GM18517 (cell line): ENCODE measurements around the gene SQOR.
"Not testable (repeated sequence)": the region's sequence is repeated elsewhere in the genome, so short reads cannot be mapped to it uniquely, and the experiment has no call there.

Experiments
- ATAC-seq: cut with Tn5 transposase; IDR thresholded peaks from one replicate; pipeline ENCODE4 v1.9.1; 2021; ENCODE audit warnings: mild to moderate bottlenecking, moderate library complexity; ENCODE audit not compliant: unreplicated experiment

SQOR gene

DNA sequence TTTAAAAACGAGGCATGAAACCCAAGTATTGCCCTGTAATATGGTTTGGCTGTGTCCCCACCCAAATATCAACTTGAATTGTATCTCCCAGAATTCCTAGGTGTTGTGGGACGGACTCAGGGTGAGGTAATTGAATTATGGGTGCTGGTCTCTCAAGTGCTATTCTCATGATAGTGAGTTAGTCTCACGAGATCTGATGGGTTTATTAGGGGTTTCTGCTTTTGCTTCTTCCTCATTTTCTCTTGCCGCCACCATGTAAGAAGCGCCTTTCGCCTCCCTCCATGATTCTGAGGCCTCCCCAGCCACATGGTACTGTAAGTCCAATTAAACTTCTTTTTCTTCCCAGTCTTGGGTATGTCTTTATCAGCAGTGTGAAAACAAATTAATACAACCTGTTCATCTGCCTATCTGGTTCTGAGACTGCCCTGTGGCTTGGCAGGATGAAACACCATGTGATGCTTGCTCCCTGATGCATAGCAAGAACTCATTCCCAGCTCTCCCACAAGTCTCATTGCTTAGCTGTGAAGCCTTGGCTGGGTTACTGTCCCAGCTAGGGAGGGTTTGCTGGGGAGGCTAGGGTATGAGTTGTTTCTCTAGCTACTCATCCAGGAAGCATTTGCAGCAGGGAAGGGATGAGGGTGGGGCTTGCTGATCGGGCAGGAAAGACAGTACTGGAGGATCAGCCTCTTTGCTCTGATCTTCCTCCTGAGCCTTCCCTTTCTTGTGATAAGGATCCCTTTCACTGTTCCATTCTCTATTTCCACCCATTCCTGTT, 3.7 kb upstream of the SQOR start:
- ATAC-seq, result no peak

DNA sequence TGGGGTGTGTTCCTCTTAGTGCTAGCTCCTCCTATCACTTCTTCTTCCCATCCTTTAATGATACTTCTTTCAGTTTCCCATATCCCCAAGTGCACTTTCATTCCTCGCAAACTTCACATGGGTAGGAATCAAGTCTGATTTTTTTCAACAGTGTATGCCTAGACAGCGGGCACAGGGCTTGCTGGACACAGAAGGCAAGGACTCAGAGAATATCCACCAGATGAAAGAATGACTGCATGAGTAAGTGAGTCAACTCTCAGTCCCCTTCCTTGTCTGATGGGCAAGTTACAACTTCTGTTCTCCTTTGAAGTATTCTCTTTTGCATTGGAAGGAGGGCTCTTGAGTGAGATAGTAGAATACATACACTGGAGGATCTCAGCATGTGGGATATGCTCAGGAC, 3.1 kb upstream of the SQOR start:
- no peak for ATAC-seq

DNA sequence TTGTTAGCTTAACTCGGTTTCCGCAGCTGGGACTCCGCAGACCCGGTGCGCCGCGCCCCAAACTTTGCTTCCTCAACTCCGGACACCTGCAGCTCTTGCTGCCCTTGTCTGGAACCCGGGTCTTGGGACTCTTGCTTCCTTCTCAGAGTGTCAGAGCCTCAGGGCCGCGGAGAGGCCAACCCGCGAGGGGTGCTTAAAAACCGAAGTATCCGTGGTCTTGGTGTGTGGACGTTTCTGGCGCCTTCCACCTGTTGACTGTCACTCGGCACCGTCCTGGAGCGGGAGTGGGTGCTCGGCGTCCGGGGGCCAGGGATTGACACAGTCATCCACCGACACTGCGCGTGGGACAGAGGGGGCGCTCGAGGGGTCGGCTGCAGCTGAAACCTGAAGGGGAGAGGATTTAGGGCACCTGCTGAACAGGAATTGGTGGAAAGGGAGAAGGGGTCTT, 386 bp downstream of the SQOR start:
- ATAC-seq, result peak; percentile 46

DNA sequence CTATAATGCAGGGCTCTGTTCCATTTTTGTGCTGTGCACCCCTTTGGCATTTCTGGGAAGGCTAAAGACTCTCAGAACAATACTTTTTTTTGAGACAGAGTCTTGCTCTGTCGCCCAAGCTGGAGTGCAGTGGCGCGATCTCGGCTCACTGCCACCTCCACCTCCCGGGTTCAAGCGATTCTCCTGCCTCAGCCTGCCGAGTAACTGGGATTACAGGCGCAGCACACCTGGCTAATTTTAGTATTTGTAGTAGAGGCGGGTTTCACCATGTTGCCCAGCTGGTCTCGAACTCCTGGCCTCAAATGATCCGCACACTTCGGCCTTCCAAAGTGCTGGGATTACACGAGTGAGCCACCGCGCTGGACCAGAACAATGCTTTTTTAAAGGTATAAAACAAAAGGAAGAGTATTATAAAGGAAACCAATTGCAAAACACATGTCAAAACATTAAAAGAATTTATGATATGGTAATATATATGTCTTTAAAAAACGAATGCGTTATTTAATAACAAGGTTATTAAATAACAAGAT, 999 bp downstream of the SQOR start:
- ATAC-seq, result peak; percentile 1

DNA sequence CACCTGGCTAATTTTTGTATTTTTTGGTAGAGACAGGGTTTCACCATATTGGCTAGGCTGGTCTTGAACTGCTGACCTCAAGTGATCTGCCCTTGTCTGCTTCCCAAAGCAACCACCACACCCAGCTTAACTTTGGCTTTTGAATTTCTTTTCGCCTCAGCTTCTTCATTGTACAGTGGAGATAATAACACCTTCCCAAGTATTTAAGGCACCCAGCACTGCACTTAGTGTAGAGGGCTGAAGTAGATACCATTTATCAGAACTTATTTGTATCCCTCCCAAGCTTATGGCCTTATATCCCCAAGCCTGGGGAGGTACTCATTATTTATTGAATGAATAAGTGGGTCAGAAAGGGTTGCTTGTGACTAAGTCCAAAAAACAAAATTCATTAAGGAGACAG, 2.3 kb downstream of the SQOR start:
- ATAC-seq, result no peak

DNA sequence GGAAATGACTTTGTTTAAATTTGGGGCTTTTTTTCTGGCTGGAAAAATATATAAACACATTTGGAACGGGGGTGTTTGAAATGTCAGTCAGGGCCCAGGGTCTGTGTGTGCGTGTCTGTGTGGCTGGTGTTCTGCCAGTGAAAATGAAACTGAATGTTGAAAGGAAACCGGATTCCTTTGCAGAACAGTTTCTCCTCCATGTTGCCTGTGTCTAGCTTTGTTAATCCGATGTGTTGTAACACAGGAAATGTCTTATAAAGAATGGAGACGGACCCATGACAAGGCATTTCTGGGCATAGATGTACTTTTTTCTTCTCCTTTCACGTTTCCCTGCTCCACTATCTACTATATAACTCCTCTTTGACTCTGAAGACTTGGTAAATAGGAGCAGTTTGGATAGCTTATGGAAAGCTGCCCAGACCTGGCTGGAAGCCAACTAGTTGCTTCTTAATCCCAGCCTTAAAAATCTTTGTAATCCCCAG, 2.8 kb downstream of the SQOR start:
- peak; percentile 49 for ATAC-seq

DNA sequence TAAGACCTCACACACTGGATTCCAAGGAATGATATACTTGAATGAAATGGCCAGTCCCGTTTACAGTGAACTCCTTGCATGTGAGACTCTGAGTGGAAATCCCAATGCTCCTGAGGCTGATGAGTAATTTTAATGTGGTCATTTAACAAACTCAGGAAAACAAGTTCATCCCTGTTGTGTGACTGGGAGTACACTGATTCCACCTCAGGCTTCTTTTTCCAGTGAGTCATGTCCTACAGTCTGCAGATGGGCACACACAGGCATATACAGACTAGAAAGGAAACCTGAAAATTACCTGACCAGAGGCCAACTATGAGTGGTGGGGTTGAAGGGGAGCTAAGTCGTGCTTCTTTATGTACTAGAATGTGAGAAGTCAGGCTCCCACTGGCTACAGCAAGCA, 5.8 kb downstream of the SQOR start:
- no peak for ATAC-seq

DNA sequence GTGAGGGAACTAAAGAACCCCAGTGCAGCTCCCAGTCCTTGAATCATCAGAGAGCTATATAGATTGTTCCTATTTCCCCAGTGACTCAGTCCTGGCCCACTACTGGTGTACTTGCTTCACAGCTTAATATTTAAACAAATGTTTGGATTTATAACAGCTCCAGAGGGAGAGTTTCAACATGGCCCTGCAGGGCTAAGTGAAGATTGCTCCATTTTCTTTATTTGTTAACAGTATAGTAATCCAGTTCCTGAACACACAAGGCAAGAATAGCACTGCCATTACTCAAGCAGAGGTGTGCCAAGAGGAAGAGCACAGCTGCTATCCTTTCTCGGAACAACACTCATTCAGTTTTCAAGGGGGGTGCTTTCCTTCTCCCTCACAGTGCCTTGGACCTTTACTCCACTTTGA, 6.5 kb downstream of the SQOR start:
- no peak for ATAC-seq

DNA sequence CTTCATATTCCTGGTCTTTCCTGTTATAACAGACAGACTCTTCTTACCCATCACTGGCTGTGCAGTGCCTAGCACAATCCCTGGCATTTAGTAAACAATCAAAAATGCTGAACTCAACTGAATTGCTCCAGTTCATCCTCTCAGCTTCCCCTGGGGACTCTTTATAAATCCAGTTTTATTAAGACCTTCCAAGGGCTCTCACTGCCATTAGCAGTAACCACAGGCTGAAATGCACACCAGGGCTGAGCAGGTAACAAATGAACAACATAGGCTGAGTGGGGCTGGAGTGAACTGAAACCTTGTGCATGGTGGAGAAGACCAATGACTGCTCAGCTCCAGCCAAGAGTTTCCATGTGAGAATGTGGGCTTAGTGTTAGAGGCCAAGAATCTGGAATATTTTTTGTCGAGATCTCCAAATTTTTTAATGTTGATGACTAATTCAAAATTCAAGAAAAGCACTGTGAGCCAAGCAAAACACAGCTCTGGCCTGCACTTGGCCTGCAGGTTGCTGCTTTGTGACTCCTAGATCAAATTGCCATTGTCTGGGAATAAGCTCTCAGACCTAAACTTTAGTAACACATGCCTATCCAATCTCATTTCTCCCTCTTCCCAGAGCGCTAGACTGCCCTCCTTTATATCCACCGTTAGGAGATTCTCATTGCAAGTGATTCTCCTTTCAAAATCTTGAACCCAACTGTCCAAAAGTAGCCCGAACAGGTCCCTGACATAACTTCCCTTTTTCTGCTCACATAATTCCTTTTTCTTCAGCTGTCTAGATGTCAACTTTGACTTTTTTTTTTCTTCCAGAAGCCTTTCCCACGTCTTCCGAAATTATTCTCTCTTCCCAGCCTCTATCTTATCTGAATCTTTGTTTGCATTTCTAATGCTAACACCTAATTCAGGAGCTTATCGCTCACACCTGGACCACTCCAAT, 7.4 kb downstream of the SQOR start:
- no peak for ATAC-seq

DNA sequence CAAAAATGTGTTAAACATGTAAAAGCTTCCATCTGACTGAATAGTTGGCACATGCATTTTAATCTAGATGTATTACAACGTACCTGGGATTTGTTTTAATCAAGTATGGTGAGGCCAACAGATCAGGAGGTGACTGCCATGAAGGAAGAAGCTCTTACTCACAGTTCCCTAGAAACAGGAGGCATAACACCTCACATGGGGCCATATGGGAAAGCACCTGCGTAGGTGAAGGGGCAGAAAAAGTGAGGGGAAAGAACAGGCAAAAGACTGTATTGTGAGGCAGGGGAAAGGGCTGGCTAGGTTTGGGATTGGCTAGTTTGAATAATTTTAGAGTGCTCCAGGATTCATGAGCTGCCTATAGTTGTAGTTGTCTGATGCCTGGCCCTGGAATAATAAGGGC, 9.6 kb downstream of the SQOR start:
- no peak for ATAC-seq

DNA sequence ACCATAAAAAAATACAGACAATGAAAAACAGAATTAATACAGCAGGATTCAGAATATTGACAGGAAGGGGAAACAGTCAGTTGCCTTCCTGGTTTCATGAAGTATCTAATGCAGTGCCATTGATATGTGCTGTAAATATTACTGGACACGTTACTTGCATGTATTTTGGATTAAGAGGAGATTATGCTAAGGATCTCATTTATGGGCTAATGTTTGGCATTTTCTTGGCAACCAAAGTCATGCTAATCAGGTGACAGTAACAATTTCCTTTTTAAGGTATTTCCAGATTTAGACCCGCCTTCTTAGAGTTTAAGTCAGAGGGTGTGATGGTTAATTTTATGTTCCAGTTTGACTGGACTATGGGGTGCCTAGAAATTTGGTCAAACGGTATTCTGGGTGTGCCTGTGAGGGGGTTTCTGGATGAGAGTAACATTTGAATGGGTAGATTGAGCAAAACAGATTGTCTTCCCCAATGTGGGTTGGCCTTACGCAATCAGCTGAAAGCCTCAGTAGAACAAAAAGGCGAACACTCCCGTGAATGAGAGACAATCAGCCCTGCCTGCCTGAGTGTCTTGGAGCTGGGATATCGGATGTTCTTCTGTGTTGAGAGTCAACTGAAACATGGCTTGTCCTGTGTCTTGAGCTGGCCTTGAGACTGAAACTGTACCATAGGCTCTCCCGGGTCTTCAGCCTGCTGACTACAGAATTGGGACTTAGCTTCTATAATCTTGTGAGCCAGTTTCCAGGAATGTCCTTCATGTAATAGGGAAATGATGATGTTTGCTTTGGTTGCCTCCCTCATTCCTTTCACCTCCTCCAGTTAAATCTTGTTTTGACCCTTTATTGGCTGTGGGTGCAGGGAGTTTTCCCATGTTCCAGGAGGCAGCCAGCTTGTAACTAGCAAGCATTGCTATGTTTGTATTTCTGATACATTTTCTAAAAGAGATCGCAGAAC, 10.5 kb downstream of the SQOR start:
- ATAC-seq, result no peak

DNA sequence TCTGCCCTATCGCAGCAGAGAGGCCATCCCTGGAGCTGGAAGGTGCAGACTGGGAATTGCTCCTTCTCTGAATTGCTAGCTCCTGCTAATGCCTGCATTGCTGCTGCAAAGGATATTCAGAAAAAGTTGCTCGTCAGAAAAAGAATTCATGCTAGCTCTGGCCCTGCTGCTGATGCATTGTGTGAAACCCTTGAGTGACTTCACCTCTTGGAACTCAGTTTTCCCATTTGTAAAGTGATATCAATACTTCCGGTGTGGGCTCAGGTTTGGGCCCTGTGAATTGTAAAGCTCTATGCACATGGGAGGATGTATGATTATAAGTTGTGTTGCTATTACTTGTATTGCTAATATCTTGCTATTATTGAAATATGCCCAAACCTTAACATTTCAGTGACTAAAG, 11.4 kb downstream of the SQOR start:
- ATAC-seq, result no peak

DNA sequence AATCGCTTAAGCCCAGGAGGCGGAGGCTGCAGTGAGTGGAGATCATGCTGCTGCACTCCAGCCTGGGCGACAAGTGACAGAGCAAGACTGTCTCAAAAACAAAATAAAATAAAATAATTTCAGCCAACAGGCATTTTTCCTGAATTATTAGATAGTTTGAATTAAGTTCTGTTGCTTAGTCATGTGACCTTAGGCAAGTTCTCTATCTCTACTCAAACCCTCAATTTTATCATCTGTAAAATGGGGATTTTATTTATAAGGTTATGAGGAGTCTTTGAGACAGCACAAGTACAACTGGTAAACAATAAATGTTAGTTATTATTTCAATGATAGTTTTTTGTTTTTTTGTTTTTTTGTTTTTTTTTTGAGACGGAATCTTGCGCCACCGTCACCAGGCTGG, 13.0 kb downstream of the SQOR start:
- ATAC-seq, result no peak

DNA sequence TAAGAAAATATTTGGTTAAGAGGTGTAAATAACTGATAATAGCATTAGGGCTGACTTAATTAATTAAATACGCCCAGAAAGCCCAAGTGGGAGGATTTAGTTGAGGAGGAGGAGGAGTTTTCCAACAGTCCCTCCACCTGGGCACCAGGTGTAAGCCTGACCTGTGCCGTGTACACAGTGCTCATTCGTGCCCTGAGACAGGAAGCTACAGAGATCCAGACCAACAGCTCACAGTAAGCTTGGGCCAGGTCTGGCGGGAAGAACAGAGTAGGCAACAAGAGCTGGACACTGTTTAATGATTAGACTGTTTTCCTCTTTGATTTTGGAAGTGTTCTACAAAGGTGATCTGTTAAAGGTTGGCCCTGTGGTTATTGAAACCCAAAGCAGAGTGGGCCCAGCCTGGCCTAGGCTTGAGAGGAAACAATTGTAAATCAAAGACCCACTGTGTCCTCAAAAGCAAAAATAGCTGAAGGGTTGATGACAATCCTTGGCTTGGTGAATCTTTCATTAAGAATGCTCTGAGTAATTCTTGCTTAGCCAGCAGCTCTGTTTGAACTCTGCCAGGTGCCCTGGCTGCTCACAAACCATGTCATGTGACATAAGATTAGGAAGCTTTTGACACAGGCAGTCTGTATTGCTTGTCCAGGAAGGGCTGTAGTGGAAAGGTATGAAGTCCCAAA, 13.8 kb downstream of the SQOR start:
- ATAC-seq, result no peak

DNA sequence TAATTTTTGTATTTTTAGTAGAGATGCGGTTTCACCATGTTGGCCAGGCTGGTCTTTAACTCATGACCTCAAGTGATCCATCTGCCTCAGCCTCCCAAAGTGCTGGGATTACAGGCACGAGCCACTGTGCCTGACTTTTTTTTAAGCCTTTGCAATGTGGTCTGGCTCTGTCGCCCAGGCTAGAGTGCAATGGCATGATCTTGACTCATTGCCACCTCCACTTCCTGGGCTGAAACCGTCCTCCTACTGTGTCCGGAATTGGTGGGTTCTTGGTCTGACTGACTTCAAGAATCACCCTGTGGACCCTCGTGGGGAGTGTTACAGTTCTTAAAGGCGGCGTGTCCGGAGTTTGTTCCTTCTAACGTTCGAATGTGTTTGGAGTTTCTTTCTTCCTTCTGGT, 15.2 kb downstream of the SQOR start:
- not testable (repeated sequence) for ATAC-seq

DNA sequence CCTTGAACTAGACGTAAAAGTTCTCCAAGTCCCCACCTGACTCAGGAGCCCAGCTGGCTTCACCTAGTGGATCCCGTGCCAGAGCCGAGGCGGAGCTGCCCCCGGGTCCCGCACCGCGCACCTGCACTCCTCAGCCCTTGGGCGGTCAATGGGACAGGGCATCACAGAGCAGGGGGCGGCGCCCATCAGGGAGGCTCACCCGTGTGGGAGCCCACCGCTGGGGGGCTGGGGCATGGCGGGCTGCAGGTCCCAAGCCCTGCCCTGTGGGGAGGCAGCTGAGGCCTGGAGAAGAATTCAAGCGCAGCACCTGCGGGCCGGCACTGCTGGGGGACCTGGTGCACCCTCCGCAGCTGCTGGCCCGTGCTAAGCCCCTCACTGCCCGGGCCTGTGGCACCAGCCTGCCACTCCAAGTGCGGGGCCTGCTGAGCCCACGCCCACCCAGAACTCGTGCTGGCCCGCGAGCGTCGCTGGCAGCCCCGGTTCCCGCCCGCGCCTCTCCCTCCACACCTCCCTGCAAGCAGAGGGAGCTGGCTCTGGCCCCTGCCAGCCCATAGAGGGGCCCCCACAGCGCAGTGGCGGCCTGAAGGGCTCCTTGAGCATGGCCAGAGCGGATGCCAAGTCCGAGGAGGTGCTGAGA, 16.2 kb downstream of the SQOR start:
- ATAC-seq, result no peak

DNA sequence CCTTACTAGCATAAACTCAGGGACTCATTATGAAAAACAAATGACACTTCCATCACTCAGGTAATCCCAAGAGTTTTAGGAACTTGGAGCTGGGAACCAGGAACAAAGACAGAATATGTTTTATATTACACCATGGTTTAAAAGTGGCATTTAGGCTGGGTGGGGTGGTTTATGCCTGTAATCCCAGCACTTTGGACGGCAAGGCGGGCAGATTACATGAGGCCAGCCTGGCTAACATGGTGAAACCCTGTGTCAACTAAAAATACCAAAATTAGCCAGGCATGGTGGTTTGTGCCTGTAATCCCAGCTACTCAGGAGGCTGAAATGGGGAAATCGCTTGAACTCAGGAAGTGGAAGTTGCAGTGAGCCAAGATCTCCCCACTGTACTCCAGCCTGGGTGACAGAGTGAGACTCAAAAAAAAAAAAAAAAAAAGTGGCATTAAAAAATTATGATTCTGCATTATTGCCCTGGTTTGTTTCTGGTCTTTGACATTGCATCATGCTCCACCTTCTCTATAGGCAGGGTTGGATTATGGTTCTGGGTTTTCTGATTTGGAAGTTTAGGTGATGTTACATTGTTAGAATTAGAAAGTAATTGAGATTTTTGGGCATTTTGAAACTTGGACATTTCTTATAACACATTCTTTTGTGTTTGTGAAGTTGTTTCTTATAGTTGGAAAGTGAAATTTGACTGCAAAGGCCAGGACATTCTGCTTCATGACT, 19.0 kb downstream of the SQOR start:
- ATAC-seq, result no peak

DNA sequence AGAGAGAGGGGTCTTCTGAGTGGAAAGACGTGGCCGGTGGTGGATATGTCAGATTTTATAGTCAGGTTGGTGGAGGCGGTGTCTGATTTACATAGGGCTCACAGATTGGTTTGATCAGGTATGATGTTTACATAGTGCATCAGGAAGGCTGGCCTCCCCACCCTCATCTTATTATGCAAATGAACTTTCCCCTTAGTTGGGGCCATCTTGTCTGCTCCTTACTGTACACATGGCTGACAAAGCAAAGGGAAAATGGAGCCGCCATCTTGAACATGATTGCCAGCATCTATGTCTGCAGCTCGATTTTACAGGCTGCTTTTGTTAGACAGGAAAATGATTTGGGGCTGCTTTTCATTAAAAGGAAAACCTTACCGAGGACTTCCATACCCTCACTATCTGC, 19.9 kb downstream of the SQOR start:
- no peak for ATAC-seq

DNA sequence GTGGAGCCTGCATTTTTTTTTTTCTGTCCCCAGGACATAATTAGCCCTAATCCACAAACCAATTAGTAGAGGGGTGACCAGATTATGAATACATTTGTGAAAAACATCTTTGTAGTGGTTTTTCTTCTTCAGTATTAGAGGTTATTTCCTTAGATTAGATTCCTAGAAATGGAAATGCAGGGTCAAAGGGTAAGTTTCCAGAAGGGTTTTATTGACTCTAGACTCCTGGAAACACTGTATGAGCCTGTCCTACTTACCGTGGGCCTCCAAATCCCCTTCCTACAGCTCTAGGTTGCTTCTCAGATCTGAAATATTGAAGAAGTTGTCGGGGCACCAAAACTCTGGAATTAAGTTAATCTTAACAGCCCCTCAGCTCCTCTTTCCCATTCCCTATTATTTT, 22.4 kb downstream of the SQOR start:
- no peak for ATAC-seq
